ENCODE results near the gene PDS5A. TPM values are rescaled to one million over a fixed set of nuclear protein-coding genes. Genes with fewer than 3 reads are reported as not detected.
"Not testable (repeated sequence)": the region's sequence is repeated elsewhere in the genome, so short reads cannot be mapped to it uniquely, and the experiment has no call there.

PDS5A gene
- total RNA-seq, 1 donor from 2014 or later: 79.9 TPM

DNA sequence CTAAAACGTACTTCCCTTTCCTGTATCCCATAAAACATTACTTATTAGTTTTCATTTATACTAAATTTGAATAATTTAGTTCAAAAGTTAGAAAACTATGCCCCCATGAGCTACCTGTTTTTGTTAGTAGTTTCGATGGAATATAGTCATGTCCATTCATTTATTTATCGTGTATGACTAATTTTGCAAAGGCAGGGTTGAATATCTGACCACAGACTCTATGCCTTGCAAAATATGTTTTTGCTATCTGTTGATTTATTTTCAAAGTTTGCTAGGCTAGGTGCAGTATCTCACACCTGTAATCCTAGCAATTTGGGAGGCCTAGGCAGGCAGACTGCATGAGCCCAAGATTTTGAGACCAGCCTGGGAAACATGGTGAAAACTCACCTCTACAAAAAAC is 78.4 kb downstream of the PDS5A start:
- DNase-seq (ENCODE audit: low spot score): no peak

DNA sequence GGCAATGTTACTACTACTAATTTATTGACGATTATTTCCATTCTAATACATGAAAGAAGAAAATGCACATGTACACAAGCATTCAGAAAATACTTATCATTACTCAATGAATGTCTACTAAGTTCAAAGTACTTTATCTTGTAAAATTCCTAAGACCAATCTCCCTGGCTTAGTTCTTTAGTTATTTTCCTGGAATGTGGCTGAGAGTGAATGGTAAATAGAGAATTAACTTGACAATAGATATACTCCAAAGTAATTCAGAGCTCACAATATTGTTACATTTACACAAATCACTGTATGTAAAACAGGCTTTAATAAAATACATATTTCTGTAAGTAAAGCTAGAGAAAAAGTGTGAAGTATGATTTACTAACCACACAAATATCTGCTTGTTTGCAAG is 79.7 kb downstream of the PDS5A start:
- DNase-seq (ENCODE audit: low spot score): no peak

DNA sequence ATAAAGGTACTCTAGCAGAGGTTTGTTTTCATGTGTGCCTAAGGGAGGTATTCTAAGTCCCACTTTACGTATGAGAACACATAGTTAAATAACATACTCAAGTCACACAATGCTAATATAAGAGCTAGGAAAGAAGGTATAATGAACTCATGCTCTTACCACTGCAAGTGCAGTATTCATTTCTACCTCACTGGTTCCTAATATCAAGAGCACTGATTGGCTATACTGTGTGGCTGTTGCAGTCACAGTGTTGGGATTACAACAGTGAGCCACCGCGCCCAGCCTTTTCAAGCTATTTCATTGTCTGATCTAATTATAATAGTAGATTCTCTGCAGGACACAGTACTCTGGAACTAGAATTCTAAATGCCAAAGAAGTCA is 84.0 kb downstream of the PDS5A start:
- DNase-seq (ENCODE audit: low spot score): no peak

DNA sequence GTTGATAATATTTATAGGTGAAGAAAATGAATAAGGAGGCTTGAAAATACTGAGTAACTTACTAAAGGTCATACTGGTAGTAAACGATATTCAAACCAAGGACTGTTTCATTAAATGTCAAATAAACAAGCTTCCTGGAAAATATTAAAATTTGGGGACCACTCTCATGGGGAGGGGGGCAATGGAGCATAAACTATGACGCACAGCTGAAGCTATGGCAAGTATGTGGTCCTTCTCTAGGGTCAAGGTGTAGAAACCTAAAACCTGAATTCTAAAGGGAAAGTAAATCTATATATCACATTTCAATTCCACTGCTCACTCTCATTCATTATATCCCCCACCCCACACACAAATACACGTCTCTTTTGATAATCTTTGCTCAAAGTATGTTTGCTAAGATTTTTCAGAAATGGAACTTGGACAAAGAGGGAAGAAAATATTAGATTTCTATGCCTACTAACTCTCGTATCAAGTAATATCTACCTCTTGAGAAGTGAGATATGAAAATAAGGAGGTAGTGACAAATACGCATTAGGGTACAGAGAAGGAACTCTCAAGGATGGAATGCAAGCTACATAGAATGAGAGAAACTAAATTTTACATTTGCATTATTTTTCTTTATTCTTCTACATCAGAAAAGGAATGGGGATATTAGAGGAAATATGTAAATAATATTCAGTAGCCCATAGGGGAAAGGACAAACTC is 84.6 kb downstream of the PDS5A start:
- no peak for DNase-seq (ENCODE audit: low spot score)

DNA sequence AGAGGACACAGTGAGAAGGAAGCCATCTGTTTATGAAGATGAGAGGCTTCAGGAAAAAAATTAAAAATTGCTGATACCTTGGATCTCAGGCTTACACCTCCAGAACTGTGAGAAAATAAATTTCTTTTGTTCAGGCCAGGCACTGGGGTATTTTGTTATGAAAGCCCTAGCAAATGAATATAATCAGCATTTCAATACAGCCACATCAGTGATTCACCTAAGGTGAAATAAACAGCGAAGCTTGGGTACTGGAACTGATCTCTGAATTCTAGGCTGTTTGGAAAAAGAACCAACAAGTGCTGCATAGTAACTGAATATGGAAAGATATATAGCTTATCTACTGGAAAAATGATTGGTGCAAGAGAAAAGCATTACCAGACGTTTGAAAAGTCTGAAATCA is 88.5 kb downstream of the PDS5A start:
- no peak for DNase-seq (ENCODE audit: low spot score)

DNA sequence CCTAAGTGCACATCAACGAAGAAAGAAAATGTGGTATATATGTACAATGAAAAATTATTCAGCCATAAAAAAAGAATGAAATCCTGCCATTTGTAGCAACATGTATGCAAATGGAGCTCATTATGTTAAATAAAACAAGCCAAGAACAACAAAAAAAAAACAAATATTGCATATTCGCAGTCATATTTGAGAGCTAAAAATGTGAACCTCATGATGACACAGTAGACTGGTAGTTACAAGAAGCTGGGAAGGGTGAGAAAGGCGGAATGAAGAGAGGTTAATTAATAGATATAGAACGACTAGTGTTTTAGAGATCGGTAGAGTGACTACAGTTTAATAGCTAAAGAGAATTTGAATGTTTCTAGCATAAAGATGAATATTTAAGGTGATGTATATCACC is 89.2 kb downstream of the PDS5A start:
- DNase-seq (ENCODE audit: low spot score): no peak

DNA sequence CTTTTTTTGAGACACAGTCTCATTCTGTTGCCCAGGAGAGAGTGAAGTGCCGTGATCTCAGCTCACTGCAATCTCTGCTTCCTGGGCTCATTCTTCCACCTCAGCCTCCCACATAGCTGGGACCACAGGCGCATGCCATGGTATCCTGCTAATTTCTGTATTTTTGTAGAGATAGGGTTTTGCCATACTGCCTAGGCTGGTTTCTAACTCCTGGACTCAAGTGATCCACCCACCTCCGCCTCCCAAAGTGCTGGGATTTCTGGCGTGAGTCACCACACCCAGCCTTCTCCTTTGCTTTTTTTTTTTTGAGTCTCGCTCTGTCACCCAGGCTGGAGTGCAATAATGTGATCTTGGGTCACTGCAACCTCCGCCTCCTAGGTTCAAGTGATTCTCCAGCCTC is 94.1 kb downstream of the PDS5A start:
- no peak for DNase-seq (ENCODE audit: low spot score)

DNA sequence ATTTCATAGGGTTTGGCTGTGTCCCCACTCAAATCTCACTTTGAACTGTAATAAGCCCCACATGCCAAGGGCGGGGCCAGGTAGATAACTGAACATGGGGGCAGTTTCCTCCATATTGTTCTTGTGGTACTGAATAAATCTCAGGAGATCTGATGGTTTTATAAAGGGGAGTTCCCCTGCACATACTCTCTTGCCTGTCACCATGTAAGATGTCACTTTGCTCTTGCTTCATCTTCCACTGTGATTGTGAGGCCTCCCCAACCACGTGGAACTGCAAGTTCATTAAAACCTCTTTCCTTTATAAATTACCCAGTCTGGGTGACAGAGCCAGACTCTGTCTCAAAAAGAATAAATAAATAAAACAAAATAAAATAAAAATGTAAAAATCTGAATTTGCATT is 95.9 kb downstream of the PDS5A start:
- no peak for DNase-seq (ENCODE audit: low spot score)

DNA sequence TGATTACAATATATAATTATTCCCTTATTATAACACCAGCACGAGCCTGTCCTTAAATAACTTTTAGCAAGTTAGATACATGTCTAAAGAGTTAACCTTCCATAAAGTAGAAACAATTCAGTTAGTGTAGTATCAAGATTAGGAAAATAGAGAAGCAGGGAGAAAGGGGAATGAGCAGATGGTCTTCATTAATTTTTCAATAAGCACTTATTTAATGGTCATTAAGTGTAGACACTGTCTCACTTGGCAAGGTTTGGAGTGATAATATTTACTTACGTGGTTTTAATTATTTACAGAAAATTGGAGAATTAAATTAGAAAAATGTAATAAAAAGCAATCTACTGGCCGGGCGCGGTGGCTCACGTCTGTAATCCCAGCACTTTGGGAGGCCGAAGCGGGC is 99.7 kb downstream of the PDS5A start:
- DNase-seq (ENCODE audit: low spot score): no peak

DNA sequence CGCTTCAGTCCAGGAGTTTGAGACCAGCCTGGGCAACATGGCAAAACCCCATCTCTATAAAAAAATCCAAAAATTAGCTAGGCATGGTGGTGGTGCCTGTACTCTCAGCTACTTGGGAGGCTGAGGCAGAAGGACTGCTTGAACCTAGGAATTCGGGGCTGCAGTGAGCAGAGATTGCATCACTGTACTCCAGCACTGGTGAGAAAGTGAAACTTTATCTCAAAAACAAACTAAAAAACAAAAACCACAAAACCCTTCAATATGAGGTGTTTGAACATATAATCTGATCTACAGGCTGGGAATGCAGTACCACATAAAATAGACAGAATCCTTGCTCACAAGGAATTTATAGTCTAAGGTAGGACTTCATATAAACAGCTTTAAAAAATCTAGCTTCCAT is 103.9 kb downstream of the PDS5A start:
- no peak for DNase-seq (ENCODE audit: low spot score)

DNA sequence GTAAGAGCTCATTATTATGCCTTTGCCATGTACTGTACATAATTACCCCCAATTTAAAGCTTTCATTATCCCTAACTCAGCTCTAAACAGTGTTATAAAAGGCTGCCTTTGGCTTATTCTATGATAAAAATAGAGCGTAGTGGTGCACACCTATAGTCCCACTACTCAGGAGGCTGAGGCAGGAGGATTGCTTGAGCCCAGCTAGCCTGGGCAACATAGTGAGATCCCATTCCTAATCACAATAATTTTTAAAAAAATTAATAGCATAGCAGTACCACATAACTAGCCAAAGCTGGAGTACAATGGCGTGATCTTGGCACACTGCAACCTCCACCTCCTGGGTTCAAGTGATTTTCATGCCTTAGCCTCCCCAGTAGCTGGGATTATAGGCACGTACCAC is 112.4 kb downstream of the PDS5A start:
- no peak for DNase-seq (ENCODE audit: low spot score)

DNA sequence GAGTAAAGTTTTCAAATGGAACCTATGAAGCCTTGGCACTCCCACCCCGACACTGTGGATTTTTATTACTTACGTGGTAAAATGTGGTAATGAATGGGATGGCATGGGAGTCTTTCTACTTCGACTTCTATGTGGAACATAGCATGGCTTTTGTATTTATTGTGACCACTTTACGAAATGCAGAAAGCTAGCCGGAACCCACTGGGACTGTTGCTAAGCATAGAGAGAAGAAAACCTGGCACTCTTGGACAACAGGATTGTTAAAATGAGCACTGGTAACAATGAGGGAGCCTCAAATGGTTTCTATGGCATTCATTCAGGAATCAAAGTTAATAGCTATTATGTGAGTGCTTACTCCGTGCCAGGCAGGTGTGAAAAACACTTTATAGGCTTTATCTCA is 113.3 kb downstream of the PDS5A start:
- no peak for DNase-seq (ENCODE audit: low spot score)

DNA sequence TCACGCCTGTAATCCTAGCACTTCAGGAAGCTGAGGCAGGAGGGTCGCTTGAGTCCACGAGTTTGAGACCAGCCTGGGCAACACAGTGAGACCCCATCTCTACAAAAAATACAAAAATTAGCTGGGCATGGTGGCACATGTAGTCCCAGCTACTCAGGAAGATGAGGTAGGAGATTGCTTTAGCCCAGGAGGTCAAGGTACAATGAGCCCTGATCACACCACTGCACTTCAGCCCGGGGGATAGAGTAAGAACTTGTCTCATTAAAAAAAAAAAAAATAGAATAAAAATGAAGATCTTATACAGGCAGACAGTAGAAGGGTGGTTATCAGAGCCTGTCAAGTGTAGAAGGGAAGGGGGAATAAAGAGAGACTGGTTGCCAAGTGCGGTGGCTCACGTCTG is 116.9 kb downstream of the PDS5A start:
- no peak for DNase-seq (ENCODE audit: low spot score)

DNA sequence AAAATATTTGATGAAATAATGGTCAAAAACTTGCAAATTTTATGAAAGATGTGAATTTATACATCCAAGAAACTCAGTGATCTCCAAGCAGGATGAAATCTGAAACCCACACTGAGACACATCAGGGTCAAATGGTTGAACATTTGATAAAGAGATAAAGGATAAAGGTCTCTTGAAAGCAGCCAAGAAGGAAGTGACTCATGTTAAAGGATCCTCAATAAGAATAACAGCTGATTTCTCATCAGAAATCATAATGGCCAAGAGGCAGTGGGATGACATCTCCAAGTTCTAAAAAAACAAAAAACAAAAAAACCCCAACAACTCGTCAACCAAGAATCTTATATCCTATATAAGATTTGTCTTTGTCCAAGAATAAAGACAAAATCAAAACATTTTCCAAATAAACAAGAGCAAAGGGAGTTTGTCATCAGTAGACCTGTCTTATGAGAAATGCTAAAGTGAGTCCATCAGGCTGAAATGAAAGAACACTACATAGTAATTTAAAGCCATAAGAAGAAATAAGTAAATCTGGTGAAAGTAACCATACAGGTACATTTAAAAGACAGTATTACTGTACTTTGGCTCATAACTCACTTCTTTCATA is 121.7 kb downstream of the PDS5A start:
- DNase-seq (ENCODE audit: low spot score): no peak

DNA sequence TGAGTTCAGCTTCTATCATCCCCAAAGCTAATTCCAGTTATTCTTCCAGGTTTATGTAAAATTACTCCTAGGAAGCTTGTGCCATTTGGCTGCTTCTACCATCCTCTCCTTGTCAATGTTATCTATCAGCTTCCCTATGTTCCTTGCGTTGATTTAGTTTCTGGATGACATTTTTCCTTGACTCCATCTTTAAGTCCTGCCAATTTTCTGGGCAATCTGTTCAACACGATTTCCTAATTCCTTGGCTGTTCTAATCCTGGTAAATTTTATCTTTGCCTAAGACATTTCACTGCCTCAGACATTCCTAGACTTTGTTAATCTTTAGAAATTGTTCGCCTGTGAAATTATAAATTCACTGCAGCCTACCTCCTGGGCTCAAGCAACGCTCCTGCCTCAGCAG is 125.1 kb downstream of the PDS5A start:
- DNase-seq (ENCODE audit: low spot score): no peak

DNA sequence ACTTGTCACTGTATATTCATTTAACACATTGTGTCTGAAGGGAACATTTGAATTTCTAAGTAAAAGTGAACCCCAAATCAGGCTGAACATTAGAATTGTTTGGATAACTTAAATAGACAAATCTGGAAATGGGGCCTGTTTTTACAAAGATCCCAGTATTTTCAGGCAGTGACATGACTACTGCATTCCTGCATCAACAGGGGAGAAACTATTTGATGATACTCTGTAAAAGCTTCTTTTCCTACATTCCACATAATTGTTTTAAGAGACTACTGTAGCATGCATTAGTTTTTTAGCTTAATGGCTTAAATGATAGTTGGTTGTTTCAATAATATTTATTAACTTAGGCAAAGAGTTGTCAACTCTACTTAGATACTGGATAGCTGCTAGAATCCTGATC is 127.0 kb downstream of the PDS5A start:
- DNase-seq (ENCODE audit: low spot score): no peak

DNA sequence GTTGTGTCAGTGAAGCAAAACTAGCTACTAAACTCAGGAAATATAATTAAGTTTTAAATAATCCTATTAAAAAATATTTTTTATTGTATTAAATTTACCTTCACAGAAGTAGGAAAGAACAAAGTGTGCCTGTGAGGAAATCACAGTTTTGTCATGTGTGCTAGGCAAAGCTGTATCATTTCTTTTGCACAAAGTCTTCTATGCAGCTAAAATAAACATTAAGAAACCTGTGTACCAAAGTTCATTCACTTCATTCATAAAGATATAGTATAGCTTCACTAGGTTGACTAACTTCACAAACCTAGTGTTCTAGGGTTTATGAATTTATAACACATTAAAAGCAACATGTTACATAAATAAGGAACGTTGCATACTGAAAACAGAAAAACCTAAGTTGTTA is 131.0 kb downstream of the PDS5A start:
- DNase-seq (ENCODE audit: low spot score): no peak

DNA sequence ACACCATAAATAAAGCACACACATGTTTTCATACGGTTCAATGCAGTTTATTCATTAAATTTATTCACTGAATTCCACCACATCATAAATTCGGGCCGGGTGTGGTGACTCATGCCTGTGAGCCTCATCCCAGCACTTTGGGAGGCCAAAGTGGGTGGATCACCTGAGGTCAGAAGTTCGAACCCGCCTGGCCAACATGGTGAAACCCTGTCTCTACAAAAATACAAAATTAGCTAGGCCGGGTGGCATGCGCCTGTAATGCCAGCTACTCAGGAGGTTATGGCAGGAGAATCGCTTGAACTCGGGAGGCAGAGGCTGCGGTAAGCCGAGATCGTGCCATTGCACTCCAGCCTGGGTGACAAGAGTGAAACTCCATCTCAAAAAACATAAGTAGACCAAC is 131.6 kb downstream of the PDS5A start:
- DNase-seq (ENCODE audit: low spot score): no peak

DNA sequence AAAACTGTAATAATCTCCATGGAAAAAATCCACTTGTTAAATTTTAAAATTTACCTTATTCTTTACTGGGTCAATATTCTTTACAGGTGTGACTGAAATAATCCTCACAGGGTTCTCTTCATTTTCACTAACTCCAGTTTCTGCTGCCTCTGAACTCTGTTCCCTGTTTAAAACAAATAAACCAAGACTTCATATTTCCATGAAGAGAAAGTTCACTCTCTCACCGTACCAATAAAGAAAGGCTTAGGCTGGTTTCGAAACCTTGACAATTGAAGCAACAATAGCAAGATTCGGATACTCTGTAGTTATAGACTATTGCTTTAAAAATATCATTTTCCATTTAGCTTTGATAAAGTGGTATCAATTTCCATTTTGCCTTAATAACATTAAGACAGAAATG is 135.8 kb downstream of the PDS5A start:
- no peak for DNase-seq (ENCODE audit: low spot score)

DNA sequence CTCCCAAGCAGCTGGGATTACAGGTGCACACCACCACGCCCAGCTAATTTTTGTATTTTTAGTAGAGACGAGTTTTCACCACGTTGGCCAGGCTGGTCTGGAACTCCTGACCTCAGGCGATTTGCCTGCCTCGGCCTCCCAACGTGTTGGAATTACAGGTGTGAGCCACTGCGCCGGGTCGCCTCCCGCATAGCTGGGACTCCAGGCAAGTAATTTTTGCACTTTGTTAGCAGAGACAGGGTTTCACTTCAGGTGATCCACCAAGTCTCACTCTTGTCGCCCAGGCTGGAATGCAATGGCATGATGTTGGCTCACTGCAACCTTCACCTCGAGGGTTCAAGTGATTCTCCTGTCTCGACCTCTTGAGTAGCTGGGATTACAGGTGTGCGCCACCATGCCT is 137.2 kb downstream of the PDS5A start:
- DNase-seq (ENCODE audit: low spot score): not testable (repeated sequence)

DNA sequence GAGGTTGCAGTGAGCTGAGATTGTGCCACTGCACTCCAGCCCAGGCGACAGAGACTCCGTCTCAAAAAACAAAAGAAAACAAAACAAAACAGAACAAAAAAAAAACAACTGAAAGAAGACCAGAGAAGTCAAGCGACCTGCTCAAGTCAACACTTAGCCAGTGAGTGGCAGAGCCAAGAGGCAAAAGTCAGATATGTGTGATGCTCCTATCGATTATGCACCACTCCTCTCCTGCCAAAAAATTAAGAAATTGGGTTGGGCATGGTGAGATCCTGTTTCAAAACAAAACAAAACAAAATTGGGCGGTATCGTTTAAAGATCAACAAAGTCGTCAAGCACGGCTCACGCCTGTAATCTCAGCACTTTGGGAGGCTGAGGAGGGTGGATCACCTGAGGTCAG is 137.7 kb downstream of the PDS5A start:
- DNase-seq (ENCODE audit: low spot score): no peak

DNA sequence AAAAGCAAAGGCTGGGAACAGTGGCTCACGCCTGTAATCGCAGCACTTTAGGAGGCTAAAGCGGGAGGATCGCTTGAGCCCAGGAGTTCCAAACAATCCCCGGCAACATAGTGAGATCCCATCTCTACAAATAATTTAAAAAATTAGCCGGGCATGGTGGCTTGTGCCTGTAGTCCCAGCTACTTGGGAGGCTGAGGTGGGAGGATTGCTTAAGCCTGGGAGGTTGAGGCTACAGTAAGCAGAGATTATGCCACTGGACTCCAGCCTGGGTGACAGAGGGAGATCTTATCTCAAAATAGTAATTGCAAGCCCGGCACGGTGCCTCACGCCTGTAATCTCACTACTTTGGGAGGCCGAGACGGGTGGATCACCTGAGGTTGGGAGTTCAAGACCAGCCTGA is 139.3 kb downstream of the PDS5A start:
- not testable (repeated sequence) for DNase-seq (ENCODE audit: low spot score)

DNA sequence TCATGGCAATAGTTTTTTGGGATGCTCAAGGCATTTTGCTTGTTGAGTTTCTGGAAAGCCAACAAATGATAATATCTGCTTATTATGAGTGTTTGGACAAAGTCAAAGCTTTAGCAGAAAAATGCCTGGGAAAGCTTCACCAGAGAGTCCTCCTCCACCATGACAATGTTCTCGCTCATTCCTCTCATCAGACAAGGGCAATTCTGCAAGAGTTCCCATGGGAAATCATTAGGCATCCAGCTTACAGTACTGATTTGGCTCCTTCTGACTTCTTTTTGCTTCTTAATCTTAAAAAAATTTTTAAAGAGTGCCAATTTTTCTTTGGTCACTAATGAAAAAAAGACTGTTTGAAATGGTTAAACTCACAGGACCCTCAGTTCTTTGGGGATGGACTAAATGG is 143.4 kb downstream of the PDS5A start:
- DNase-seq (ENCODE audit: low spot score): no peak

DNA sequence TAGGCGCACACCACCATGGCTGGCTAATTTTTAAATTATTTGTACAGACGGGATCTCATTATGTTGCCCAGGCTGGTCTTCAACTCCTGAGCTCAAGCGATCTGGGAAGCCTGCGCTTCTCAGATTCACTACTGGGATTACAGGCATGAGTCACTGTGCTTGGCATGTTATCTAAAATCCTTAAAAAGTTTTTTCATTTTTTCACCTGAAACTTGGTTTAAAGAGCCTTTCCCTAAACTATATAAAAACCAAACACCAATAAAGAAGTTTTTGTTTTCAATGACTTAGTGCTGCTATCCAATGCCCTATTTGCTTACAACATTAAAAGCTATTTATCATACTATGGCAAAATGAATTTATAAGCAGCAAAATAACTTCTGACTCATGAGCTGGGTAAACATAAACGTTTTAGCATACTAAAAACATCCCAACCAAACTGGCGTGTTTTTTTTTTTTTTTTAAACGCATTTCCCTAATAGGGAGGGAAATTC is 151.9 kb downstream of the PDS5A start:
- DNase-seq (ENCODE audit: low spot score): no peak
